Smooth muscle cell (in vitro differentiated cells): ENCODE data around the gene SEC14L5. TPM values are rescaled to one million over a fixed set of nuclear protein-coding genes. Genes with fewer than 3 reads are reported as not detected.
"Not testable (repeated sequence)": the region's sequence is repeated elsewhere in the genome, so short reads cannot be mapped to it uniquely, and the experiment has no call there.

ENCODE experiments used
- DNase-seq: peaks from one replicate; lab custom pipeline; 2025; ENCODE audit not compliant: unreplicated experiment; lab: John Stamatoyannopoulos, UW
- H2AFZ ChIP-seq: fragments of 200-600 bp; sonication (generic); 2 replicates; pipeline ENCODE4 v1.6.0; 2016; ENCODE audit warnings: antibody characterized with exemption, low read depth, mild to moderate bottlenecking
- H3F3A ChIP-seq: fragments of 200-600 bp; sonication (generic); 2 replicates; pipeline ENCODE4 v1.6.0; 2017; ENCODE audit warnings: antibody characterized with exemption, low read depth
- H3K27ac ChIP-seq: fragments of 200-600 bp; sonication (generic); 2 replicates; pipeline ENCODE4 v1.5.1; 2016; ENCODE audit warnings: low read depth, mild to moderate bottlenecking
- H3K27me3 ChIP-seq: fragments of 200-600 bp; sonication (generic); 2 replicates; pipeline ENCODE4 v1.6.1; 2016; ENCODE audit warnings: low read depth, mild to moderate bottlenecking
- H3K36me3 ChIP-seq: fragments of 200-600 bp; sonication (generic); 2 replicates; pipeline ENCODE4 v1.5.1; 2016; ENCODE audit warnings: low read depth
- H3K4me1 ChIP-seq: fragments of 200-600 bp; sonication (generic); 2 replicates; pipeline ENCODE4 v1.5.1; 2016; ENCODE audit warnings: low read depth
- H3K4me2 ChIP-seq: fragments of 200-600 bp; sonication (generic); 2 replicates; pipeline ENCODE4 v1.6.0; 2016; ENCODE audit warnings: mild to moderate bottlenecking
- H3K4me3 ChIP-seq: fragments of 200-600 bp; sonication (generic); 2 replicates; pipeline ENCODE4 v1.5.1; 2016; ENCODE audit warnings: mild to moderate bottlenecking
- H3K79me2 ChIP-seq: fragments of 200-600 bp; sonication (generic); 2 replicates; pipeline ENCODE4 v1.6.0; 2016; ENCODE audit warnings: low read depth, mild to moderate bottlenecking
- H3K9ac ChIP-seq: fragments of 200-600 bp; sonication (generic); 2 replicates; pipeline ENCODE4 v1.6.0; 2016; ENCODE audit warnings: low read depth
- H3K9me3 ChIP-seq: fragments of 200-600 bp; sonication (generic); replicated peaks from 2 replicates; pipeline ENCODE4 v1.5.1; 2016; ENCODE audit warnings: low read depth
- H4K20me1 ChIP-seq: fragments of 200-600 bp; sonication (generic); 2 replicates; pipeline ENCODE4 v1.6.0; 2016; ENCODE audit warnings: low read depth
- WGBS: methylation state at CpG from one replicate; pipeline ENCODE4 v1.1.7; 2016; ENCODE audit warnings: low lambda C conversion rate; 5-methylcytosine and 5-hydroxymethylcytosine counted together
- polyA plus RNA-seq: library from polyadenylated mRNA; unstranded; fragments of >200 nt; fragmentation: Nextera tagmentation; extraction: Ambion mirVana; gene quantifications from 2 replicates; pipeline ENCODE4 v1.2.1, GENCODE V29; 2016
- total RNA-seq: library from RNA; depleted of rRNA; stranded (reverse); fragments of >200 nt; gene quantifications from 2 replicates; pipeline ENCODE4 v1.2.3, GENCODE V29; 2014
- TF ChIP-seq, protein P1 (sequence below): fragments of 200-600 bp; sonication (generic); IDR thresholded peaks from 2 replicates; pipeline ENCODE4 v1.5.1; 2017; ENCODE audit warnings: borderline replicate concordance, mild to moderate bottlenecking, antibody characterized with exemption; ENCODE audit not compliant: insufficient read depth, poor library complexity, severe bottlenecking

The SEC14L5 gene
- total and polyA plus RNA-seq, 2 experiments from 2014 or later, result not detected

DNA sequence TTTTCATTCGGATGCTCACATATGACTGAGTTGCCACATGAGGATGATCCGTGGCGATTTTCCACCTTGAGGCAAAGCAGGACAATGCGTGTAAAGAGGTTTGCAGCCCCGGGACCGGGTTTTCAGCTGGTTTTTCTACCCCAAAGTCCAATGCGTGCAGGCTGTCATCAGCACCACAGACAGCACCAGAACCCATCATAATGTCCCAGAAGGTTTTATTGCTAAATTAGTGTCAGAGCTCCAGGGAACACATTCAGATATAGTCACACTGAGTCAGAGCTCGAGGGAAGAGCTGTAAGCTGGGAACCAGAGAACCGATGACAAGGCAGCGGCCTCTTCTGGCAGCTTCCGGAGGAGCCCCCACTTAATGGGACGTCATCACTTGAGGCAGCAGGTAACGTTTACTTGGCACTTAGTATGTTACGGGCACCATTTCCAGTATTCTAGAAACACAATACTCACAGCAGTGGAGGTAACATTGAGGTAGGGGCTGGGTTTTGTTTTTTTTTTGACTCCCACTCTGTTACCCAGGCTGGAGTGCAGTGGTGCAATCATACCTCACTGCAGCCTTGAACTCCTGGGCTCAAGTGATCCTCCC is 84.5 kb downstream of the SEC14L5 start:
- Histone ChIP-seq H3K9ac (no peak overlapping the region), H3K27ac (no peak overlapping the region), H3K4me3 (no peak overlapping the region), H3F3A (no peaks in the 10 kb centered on the region), H3K27me3 (no peaks in the 10 kb centered on the region), H3K36me3 (no peaks in the 10 kb centered on the region), H3K9me3 (no peaks in the 10 kb centered on the region), H4K20me1 (peaks cover 3% of the 10 kb centered on the region), H3K4me2 (no peak overlapping the region), H2AFZ (no peak overlapping the region), H3K79me2 (no peaks in the 10 kb centered on the region), H3K4me1 (no peaks in the 10 kb centered on the region)
- TF ChIP-seq, protein P1, sequence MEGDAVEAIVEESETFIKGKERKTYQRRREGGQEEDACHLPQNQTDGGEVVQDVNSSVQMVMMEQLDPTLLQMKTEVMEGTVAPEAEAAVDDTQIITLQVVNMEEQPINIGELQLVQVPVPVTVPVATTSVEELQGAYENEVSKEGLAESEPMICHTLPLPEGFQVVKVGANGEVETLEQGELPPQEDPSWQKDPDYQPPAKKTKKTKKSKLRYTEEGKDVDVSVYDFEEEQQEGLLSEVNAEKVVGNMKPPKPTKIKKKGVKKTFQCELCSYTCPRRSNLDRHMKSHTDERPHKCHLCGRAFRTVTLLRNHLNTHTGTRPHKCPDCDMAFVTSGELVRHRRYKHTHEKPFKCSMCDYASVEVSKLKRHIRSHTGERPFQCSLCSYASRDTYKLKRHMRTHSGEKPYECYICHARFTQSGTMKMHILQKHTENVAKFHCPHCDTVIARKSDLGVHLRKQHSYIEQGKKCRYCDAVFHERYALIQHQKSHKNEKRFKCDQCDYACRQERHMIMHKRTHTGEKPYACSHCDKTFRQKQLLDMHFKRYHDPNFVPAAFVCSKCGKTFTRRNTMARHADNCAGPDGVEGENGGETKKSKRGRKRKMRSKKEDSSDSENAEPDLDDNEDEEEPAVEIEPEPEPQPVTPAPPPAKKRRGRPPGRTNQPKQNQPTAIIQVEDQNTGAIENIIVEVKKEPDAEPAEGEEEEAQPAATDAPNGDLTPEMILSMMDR, result peak; percentile 11
- WGBS, result 62% methylated on average over 14 of the region's 14 CpGs
- no peak for DNase-seq

DNA sequence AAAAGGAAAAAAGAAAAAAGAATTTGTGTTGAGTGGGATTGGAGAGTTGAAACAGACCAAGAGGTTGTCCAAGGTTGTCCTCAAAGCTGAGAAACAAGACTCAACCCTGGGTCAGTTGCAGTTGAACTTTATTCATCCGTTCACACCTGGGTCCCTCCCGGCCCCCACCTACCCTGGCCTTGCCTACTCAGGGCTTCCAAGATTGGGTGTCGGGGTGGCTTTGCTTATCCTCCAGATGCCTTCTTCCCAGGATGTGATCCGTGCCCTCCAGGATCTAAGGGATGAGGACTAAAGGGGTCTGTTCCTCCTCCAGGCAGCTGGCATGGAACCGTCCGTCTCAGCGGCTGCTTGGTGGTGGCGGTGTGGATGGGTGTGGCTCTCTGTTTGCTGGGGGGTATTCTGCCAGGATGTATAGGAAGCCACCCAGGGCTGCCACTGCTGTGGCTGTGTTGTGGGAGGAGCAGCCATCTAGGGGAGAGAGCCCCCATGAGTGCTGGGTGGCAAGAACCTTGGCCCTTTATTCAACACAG is 85.9 kb downstream of the SEC14L5 start:
- H3K4me3 ChIP-seq, result no peak overlapping the region
- no peaks in the 10 kb centered on the region for H3F3A ChIP-seq
- H4K20me1 ChIP-seq, result peaks cover 3% of the 10 kb centered on the region
- no peak overlapping the region for H3K4me2 ChIP-seq
- no peaks in the 10 kb centered on the region for H3K36me3 ChIP-seq
- H3K27me3 ChIP-seq, result no peaks in the 10 kb centered on the region
- no peaks in the 10 kb centered on the region for H3K79me2 ChIP-seq
- no peaks in the 10 kb centered on the region for H3K9me3 ChIP-seq
- H3K4me1 ChIP-seq, result no peaks in the 10 kb centered on the region
- DNase-seq, result no peak
- TF ChIP-seq, protein P1, result no peak
- no peak overlapping the region for H3K9ac ChIP-seq
- H2AFZ ChIP-seq, result no peak overlapping the region
- WGBS, result 96% methylated on average over 8 of the region's 8 CpGs
- H3K27ac ChIP-seq, result no peak overlapping the region

DNA sequence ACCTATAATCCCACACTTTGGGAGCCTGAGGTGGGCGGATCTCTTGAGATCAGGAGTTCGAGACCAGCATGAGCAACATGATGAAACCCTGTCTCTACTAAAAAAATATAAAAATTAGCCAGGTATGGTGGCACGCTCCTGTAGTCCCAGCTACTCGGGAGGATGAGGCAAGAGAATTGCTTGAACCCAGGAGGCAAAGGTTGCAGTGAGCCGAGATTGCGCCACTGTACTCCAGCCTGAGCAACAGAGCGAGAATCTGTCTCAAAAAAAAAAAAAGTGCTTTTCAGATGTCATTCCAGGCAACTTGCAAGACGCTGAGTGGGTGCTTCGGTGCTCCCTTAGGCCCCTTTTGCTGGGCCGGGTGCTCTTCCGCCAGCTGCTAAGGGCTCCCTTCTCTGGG is 86.5 kb downstream of the SEC14L5 start:
- not testable (repeated sequence) for H4K20me1 ChIP-seq, H3F3A ChIP-seq, H3K79me2 ChIP-seq, H3K27me3 ChIP-seq, H3K4me1 ChIP-seq, H3K4me3 ChIP-seq, H3K9me3 ChIP-seq, H2AFZ ChIP-seq, H3K27ac ChIP-seq, H3K9ac ChIP-seq, H3K4me2 ChIP-seq, DNase-seq, H3K36me3 ChIP-seq
- 91% methylated on average over 11 of the region's 11 CpGs for WGBS

DNA sequence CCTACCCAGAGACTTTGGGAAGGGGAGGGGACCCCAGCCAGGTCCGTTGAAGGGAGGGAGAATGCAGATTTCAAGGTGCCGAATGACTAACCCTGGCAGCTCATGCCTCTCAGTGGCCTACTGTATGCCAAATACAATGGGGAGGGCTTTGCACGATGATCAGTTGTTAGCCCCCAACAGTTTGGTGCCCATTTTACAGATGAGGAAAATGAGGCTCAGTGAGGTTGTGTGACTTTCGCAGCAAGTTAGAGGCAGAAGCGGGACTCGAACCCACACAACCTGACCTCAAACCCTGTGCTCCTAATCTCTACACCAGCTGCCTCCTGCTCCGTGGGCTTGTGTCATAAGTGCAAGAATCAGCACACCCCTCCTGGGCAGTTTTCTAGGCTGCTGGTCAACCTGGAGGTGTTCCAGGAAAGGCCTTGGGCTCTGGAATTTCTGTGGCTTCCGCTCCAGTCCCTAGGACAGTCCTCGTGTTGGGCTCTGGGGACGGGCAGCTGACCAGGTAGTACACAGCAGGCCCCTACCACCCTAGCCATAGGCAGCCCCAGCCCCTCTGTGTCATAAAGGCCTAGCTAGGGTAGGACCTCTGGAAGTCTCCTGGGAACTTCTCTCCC is 87.5 kb downstream of the SEC14L5 start:
- no peak overlapping the region for H3K9ac ChIP-seq
- no peak overlapping the region for H3K27ac ChIP-seq
- no peaks in the 10 kb centered on the region for H3K36me3 ChIP-seq
- no peak overlapping the region for H2AFZ ChIP-seq
- DNase-seq, result no peak
- no peaks in the 10 kb centered on the region for H3K9me3 ChIP-seq
- no peak overlapping the region for H3K4me2 ChIP-seq
- H3K4me1 ChIP-seq, result no peaks in the 10 kb centered on the region
- no peaks in the 10 kb centered on the region for H3K79me2 ChIP-seq
- no peak overlapping the region for H3K4me3 ChIP-seq
- TF ChIP-seq, protein P1, result no peak
- no peaks in the 10 kb centered on the region for H3F3A ChIP-seq
- 87% methylated on average over 10 of the region's 10 CpGs for WGBS
- peaks cover 3% of the 10 kb centered on the region for H4K20me1 ChIP-seq
- no peaks in the 10 kb centered on the region for H3K27me3 ChIP-seq
